Gastroesophageal sphincter (tissue), 3 donors: ENCODE results near the gene KIF22.

Experiments
- CTCF ChIP-seq, 4 experiments: fragments of 200-600 bp in 2 of 4; fragments of 450-650 bp in 2 of 4; sonication (generic) in 1 of 4; IDR thresholded peaks; one replicate each; pipeline ENCODE4 v1.5.1; 2017 to 2019; ENCODE audit warnings: antibody characterized with exemption in 4 of 4, mild to moderate bottlenecking in 2 of 4, moderate library complexity in 2 of 4
- EP300 ChIP-seq: sonication (generic); formaldehyde crosslinking; IDR thresholded peaks from one replicate; pipeline ENCODE4 v1.6.1; 2017; ENCODE audit warnings: antibody characterized with exemption, mild to moderate bottlenecking
- POLR2A ChIP-seq, 2 donors: fragments of 450-650 bp; IDR thresholded peaks; one replicate each; pipeline ENCODE4 v1.6.1; 2017; ENCODE audit warnings: antibody characterized with exemption in 2 of 2, mild to moderate bottlenecking in 2 of 2, moderate library complexity in 1 of 2

GRCh38 chr16:29770250-29770929 is 20.2 kb upstream of the KIF22 start:
- TF ChIP-seq EP300 (no peak), POLR2A (IDR thresholded peaks at IDR 0.05) (no peak), CTCF (IDR thresholded peaks at IDR 0.05) (no peak)
